DOHH2 (cell line): Measurements from ENCODE around the gene MYL5.
"Not testable (repeated sequence)": the region's sequence is repeated elsewhere in the genome, so short reads cannot be mapped to it uniquely, and the experiment has no call there.

Experiments used
- H3F3A ChIP-seq: fragments of 200-600 bp; sonication (generic), shearing (Covaris generic); 2 replicates; pipeline ENCODE4 v1.6.0; 2016; ENCODE audit warnings: antibody characterized with exemption, mild to moderate bottlenecking; ENCODE audit not compliant: control insufficient read depth, insufficient read depth
- H3K27ac ChIP-seq: fragments of 200-600 bp; sonication (generic); 2 replicates; pipeline ENCODE4 v1.5.1; 2014; ENCODE audit warnings: low read depth, mild to moderate bottlenecking, low read length, moderate library complexity
- H3K27me3 ChIP-seq: fragments of 200-600 bp; sonication (generic); 2 replicates; pipeline ENCODE4 v1.6.1; 2014; ENCODE audit warnings: mild to moderate bottlenecking, low read length, mixed read lengths; ENCODE audit not compliant: control insufficient read depth
- H3K36me3 ChIP-seq: fragments of 200-600 bp; sonication (generic); 2 replicates; pipeline ENCODE4 v1.6.1; 2014; ENCODE audit warnings: mild to moderate bottlenecking, low read length, moderate library complexity, mixed read lengths; ENCODE audit not compliant: control insufficient read depth
- H3K4me1 ChIP-seq: fragments of 200-600 bp; sonication (generic); 2 replicates; pipeline ENCODE4 v1.6.1; 2014; ENCODE audit warnings: mild to moderate bottlenecking, low read length, mixed read lengths; ENCODE audit not compliant: control insufficient read depth
- H3K4me2 ChIP-seq: fragments of 200-600 bp; sonication (generic); 2 replicates; pipeline ENCODE4 v1.6.0; 2014; ENCODE audit warnings: mild to moderate bottlenecking, low read length, moderate library complexity
- H3K4me3 ChIP-seq: fragments of 200-600 bp; sonication (generic); 2 replicates; pipeline ENCODE4 v1.5.1; 2014; ENCODE audit warnings: mild to moderate bottlenecking, low read length, mixed read lengths
- H3K79me2 ChIP-seq: fragments of 200-600 bp; sonication (generic); 2 replicates; pipeline ENCODE4 v1.6.1; 2014; ENCODE audit warnings: mild to moderate bottlenecking, low read length, mixed read lengths; ENCODE audit not compliant: control insufficient read depth
- H3K9me2 ChIP-seq: fragments of 200-600 bp; sonication (generic); replicated peaks from 2 replicates; pipeline ENCODE4 v1.6.1; 2014; ENCODE audit warnings: mild to moderate bottlenecking, low read length, mixed read lengths; ENCODE audit not compliant: control insufficient read depth
- H3K9me3 ChIP-seq: fragments of 200-600 bp; sonication (generic); 2 replicates; pipeline ENCODE4 v1.6.1; 2014; ENCODE audit warnings: antibody characterized with exemption, low read length, mixed read lengths; ENCODE audit not compliant: control insufficient read depth, insufficient read depth
- H4K20me1 ChIP-seq: fragments of 200-600 bp; sonication (generic); 2 replicates; pipeline ENCODE4 v1.6.0; 2014; ENCODE audit warnings: low read depth, mild to moderate bottlenecking, antibody characterized with exemption, low read length, moderate library complexity; ENCODE audit not compliant: control insufficient read depth, insufficient read depth
- CTCF ChIP-seq: fragments of 200-600 bp; sonication (generic); IDR thresholded peaks from one replicate; pipeline ENCODE4 v1.5.1; 2014; ENCODE audit warnings: antibody characterized with exemption, mild to moderate bottlenecking, low read depth, low read length; ENCODE audit not compliant: poor library complexity, severe bottlenecking
- EZH2phosphoT487 ChIP-seq: fragments of 200-600 bp; sonication (generic); IDR thresholded peaks from 2 replicates; pipeline ENCODE4 v1.6.1; 2017; ENCODE audit warnings: borderline replicate concordance, mild to moderate bottlenecking, antibody characterized with exemption, low read length, moderate library complexity, mixed read lengths

The MYL5 gene

GRCh38 chr4:635851-636627, 38.3 kb upstream of the MYL5 start:
- Histone ChIP-seq H3K27me3 (no peaks in the 10 kb centered on the region), H3K4me1 (no peaks in the 10 kb centered on the region)

GRCh38 chr4:636628-637159, 37.6 kb upstream of the MYL5 start:
- Histone ChIP-seq H3K4me2 (no peak overlapping the region), H3K9me3 (peaks cover 20% of the 10 kb centered on the region; the same call in 1 of the 2 replicates), H3K27ac (no peak overlapping the region), H3K79me2 (no peaks in the 10 kb centered on the region), H3K4me1 (no peaks in the 10 kb centered on the region), H3K36me3 (no peaks in the 10 kb centered on the region), H3K4me3 (no peak overlapping the region), H4K20me1 (no peaks in the 10 kb centered on the region), H3K27me3 (no peaks in the 10 kb centered on the region), H3F3A (no peaks in the 10 kb centered on the region), H3K9me2 (no peaks in the 10 kb centered on the region)
- no peak for TF ChIP-seq EZH2phosphoT487
- TF ChIP-seq CTCF = no peak

More at GRCh38 chr4:635851-636627, 38.3 kb upstream of the MYL5 start:
- H3K4me2 ChIP-seq = no peak overlapping the region
- no peaks in the 10 kb centered on the region for H4K20me1 ChIP-seq
- H3K36me3 ChIP-seq = no peaks in the 10 kb centered on the region
- H3K79me2 ChIP-seq = no peaks in the 10 kb centered on the region
- no peak overlapping the region for H3K27ac ChIP-seq
- no peaks in the 10 kb centered on the region for H3K9me2 ChIP-seq
- no peaks in the 10 kb centered on the region for H3F3A ChIP-seq
- H3K4me3 ChIP-seq = no peak overlapping the region
- TF ChIP-seq EZH2phosphoT487 (no peak), CTCF (no peak)
- peaks cover 22% of the 10 kb centered on the region; the same call in 1 of the 2 replicates for H3K9me3 ChIP-seq

GRCh38 chr4:637536-638280, 36.6 kb upstream of the MYL5 start:
- Histone ChIP-seq H3K4me3 (no peak overlapping the region), H3K9me2 (no peaks in the 10 kb centered on the region), H3K27ac (no peak overlapping the region), H3K36me3 (no peaks in the 10 kb centered on the region), H3K4me2 (no peak overlapping the region), H3K9me3 (peaks cover 10% of the 10 kb centered on the region; the same call in 1 of the 2 replicates), H3K79me2 (no peaks in the 10 kb centered on the region), H3F3A (no peaks in the 10 kb centered on the region), H4K20me1 (no peaks in the 10 kb centered on the region), H3K27me3 (no peaks in the 10 kb centered on the region), H3K4me1 (no peaks in the 10 kb centered on the region)
- no peak for TF ChIP-seq EZH2phosphoT487
- TF ChIP-seq CTCF = no peak

- H3K4me1 ChIP-seq, H3F3A ChIP-seq, H3K4me3 ChIP-seq: not testable (repeated sequence)
These were observed 32.0 kb upstream of the MYL5 start for GRCh38 chr4:642366-642765.

More at GRCh38 chr4:642366-642765, 32.0 kb upstream of the MYL5 start:
- H3K36me3 ChIP-seq, H3K9me3 ChIP-seq, H3K4me2 ChIP-seq, H3K27me3 ChIP-seq, H4K20me1 ChIP-seq, H3K79me2 ChIP-seq, H3K27ac ChIP-seq, H3K9me2 ChIP-seq: not testable (repeated sequence)
